Osteocyte (in vitro differentiated cells): ENCODE data around the gene ZC3H6. TPM values are rescaled to one million over a fixed set of nuclear protein-coding genes. Genes with fewer than 3 reads are reported as not detected.
A peak's percentile ranks its signal among the peaks of the same experiment; 100 is the strongest.

ENCODE experiments used
- DNase-seq: peaks from one replicate; pipeline ENCODE4 v3.0.0; 2021; ENCODE audit warnings: mixed read lengths; ENCODE audit not compliant: unreplicated experiment; ENCODE audit errors: extremely low spot score
- H3K27ac Mint-ChIP-seq: one replicate; pipeline ENCODE4 v1.8.0; 2021; ENCODE audit warnings: mild to moderate bottlenecking, mixed read lengths; ENCODE audit not compliant: unreplicated experiment
- H3K27me3 Mint-ChIP-seq: one replicate; pipeline ENCODE4 v1.8.0; 2021; ENCODE audit warnings: mixed read lengths; ENCODE audit not compliant: unreplicated experiment
- H3K36me3 Mint-ChIP-seq: one replicate; pipeline ENCODE4 v1.8.0; 2021; ENCODE audit warnings: mixed read lengths; ENCODE audit not compliant: unreplicated experiment
- H3K4me1 Mint-ChIP-seq: one replicate; pipeline ENCODE4 v1.8.0; 2021; ENCODE audit warnings: mixed read lengths; ENCODE audit not compliant: unreplicated experiment
- H3K4me3 Mint-ChIP-seq: one replicate; pipeline ENCODE4 v1.8.0; 2021; ENCODE audit warnings: mild to moderate bottlenecking, moderate library complexity, mixed read lengths; ENCODE audit not compliant: unreplicated experiment
- H3K9me3 Mint-ChIP-seq: one replicate; pipeline ENCODE4 v1.8.0; 2021; ENCODE audit warnings: mixed read lengths; ENCODE audit not compliant: unreplicated experiment
- total RNA-seq: library from RNA; stranded (reverse); gene quantifications from 2 replicates; pipeline ENCODE4 v1.2.1, GENCODE V29; 2021
- TF ChIP-seq, protein P1 (sequence below): fragments of 200-600 bp; sonication (generic); IDR thresholded peaks from 2 replicates; pipeline ENCODE4 v1.5.0; 2021; ENCODE audit warnings: antibody characterized with exemption, mild to moderate bottlenecking, moderate library complexity

ZC3H6 gene
- total RNA-seq, 1 donor from 2014 or later, result 8.2 TPM

DNA sequence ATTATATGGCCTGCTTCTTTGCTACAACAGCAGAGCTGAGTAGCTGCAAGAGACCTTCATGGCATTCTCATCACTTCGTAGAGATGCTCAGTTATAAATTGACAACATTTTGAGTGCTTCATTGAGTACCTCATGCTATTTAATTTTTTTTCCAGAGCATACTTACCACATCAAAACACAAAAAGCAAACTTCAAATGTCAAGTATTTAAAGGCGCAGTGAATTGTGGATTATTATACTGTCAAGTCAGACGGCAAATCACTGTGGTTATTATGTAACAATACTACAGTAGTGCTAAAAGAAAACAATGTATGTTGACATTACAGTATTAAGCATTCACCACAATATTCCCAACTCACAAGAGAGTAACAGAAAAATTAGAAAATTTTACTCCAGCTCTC, 33.0 kb upstream of the ZC3H6 start:
- Mint-ChIP-seq H3K9me3 (peaks cover 5% of the 10 kb centered on the region), H3K27ac (no peak overlapping the region), H3K36me3 (peaks cover 19% of the 10 kb centered on the region), H3K4me3 (no peak overlapping the region), H3K27me3 (no peaks in the 10 kb centered on the region), H3K4me1 (peaks cover 3% of the 10 kb centered on the region)
- no peak for DNase-seq
- TF ChIP-seq, protein P1, sequence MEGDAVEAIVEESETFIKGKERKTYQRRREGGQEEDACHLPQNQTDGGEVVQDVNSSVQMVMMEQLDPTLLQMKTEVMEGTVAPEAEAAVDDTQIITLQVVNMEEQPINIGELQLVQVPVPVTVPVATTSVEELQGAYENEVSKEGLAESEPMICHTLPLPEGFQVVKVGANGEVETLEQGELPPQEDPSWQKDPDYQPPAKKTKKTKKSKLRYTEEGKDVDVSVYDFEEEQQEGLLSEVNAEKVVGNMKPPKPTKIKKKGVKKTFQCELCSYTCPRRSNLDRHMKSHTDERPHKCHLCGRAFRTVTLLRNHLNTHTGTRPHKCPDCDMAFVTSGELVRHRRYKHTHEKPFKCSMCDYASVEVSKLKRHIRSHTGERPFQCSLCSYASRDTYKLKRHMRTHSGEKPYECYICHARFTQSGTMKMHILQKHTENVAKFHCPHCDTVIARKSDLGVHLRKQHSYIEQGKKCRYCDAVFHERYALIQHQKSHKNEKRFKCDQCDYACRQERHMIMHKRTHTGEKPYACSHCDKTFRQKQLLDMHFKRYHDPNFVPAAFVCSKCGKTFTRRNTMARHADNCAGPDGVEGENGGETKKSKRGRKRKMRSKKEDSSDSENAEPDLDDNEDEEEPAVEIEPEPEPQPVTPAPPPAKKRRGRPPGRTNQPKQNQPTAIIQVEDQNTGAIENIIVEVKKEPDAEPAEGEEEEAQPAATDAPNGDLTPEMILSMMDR, result no peak

DNA sequence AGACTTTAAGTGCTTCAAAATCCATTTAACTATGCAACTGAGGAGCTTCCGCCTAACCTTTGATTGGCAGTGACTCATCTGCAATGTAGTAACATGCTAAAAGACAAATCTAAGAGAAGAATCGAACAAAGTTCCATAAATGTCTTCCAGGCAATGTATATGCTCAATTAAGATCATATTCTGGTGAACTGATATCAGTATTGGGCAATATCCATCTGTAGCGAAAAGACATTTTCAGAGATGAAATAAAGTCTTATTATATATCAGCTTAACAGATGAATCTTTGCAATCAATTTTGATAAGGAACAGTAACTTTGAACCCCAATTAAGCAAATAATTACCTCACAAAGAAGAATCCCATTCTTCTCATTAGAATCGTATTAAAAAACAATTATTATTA, 32.2 kb upstream of the ZC3H6 start:
- TF ChIP-seq, protein P1, result no peak
- Mint-ChIP-seq H3K27me3 (no peaks in the 10 kb centered on the region), H3K27ac (no peak overlapping the region), H3K36me3 (peaks cover 20% of the 10 kb centered on the region), H3K4me3 (no peak overlapping the region), H3K4me1 (peaks cover 3% of the 10 kb centered on the region), H3K9me3 (peaks cover 5% of the 10 kb centered on the region)
- no peak for DNase-seq

DNA sequence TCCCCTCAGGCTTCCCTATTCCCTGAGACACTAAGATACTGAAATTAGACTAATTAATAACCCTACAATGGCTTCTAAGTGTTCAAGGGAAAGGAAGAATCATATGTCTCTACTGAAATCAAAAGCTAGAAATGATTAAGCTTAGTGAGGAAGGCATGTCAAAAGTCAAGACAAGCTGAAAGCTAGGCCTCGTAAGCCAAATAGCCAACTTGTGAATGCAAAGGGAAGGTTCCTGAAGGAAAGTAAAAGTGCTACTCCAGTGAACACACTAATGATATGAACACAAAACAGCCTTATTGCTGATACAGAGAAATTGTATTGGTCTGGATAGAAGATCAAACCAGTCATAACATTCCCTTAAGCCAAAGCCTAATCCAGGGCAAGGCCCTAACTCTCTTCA, 30.5 kb upstream of the ZC3H6 start:
- H3K36me3 Mint-ChIP-seq, result peaks cover 23% of the 10 kb centered on the region
- H3K9me3 Mint-ChIP-seq, result peaks cover 5% of the 10 kb centered on the region
- TF ChIP-seq, protein P1, result no peak
- H3K27ac Mint-ChIP-seq, result no peak overlapping the region
- DNase-seq, result no peak
- no peaks in the 10 kb centered on the region for H3K27me3 Mint-ChIP-seq
- H3K4me3 Mint-ChIP-seq, result no peak overlapping the region
- peaks cover 3% of the 10 kb centered on the region for H3K4me1 Mint-ChIP-seq

DNA sequence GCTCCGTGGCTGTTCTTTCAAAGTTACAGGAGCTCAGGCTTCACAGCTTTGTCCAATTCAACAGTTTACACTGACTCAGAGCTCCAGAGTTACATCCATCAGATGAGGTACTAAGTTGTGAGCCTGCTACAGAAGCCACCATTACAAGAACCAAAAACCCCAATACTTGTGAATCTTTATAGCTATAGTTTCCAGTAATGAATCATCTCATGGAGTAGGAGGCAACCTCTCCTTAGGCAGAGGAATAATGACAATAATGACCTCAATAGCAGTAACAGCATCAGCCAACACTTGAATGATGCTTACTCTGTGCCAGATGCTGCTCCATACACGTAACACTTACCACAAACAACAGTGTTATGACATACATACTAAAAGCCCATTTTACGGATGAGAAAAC, 24.1 kb upstream of the ZC3H6 start:
- Mint-ChIP-seq H3K36me3 (peaks cover 11% of the 10 kb centered on the region), H3K9me3 (peaks cover 2% of the 10 kb centered on the region), H3K27me3 (no peaks in the 10 kb centered on the region), H3K4me1 (peaks cover 7% of the 10 kb centered on the region), H3K4me3 (no peak overlapping the region), H3K27ac (no peak overlapping the region)
- TF ChIP-seq, protein P1, result no peak
- no peak for DNase-seq

DNA sequence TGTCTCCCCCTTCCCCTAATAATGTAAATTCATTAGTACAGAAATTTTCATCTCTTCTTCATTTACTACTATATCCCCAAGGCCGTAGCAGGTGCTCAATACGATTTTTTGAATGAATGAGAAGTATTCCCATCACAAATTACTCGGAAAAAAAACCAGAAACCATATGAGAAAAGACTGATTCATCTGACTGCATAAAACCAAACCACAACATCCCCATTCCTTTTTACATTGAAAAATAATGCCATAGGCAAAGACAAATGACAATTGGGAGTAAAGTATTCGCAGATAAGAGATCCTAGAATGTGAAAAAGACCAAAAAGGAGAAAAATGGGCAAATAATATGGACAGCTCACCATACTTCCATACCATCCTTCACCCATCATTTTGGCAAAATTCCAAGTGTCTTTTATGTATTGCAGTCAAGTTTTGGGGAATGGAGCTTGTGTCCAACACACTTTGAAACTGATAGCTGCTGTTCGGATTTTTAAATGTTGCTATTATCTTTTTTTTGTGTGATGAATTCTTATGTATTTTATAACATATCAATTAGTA, 22.1 kb upstream of the ZC3H6 start:
- no peak overlapping the region for H3K27ac Mint-ChIP-seq
- TF ChIP-seq, protein P1, result no peak
- H3K9me3 Mint-ChIP-seq, result no peaks in the 10 kb centered on the region
- H3K27me3 Mint-ChIP-seq, result no peaks in the 10 kb centered on the region
- H3K36me3 Mint-ChIP-seq, result peaks cover 3% of the 10 kb centered on the region
- H3K4me3 Mint-ChIP-seq, result peak overlapping the region; percentile 84
- DNase-seq, result no peak
- H3K4me1 Mint-ChIP-seq, result peaks cover 7% of the 10 kb centered on the region
